Measurements from ENCODE around the gene CDCP1. TPM values are rescaled to one million over a fixed set of nuclear protein-coding genes. Genes with fewer than 3 reads are reported as not detected.

CDCP1 gene
- total RNA-seq, 3 donors from 2014 or later (not counting 1 experiment from before 2014, with no cell fraction given): 0.38 to 0.61 (median 0.48) TPM

- WGBS (ENCODE audit: insufficient coverage): 87% methylated on average over 6 of the region's 6 CpGs
- Mint-ChIP-seq H3K27me3 (ENCODE audit: low read depth in 2 of 2) (no peaks in the 10 kb centered on the region), H3K9me3 (no peaks in the 10 kb centered on the region), H3K27ac (no peak overlapping the region), H3K4me1 (no peaks in the 10 kb centered on the region), H3K36me3 (no peaks in the 10 kb centered on the region), H3K4me3 (no peak overlapping the region)
- no peak overlapping the region for H3K4me3 ChIP-seq (ENCODE audit: low read length)
- TF ChIP-seq, protein P1, sequence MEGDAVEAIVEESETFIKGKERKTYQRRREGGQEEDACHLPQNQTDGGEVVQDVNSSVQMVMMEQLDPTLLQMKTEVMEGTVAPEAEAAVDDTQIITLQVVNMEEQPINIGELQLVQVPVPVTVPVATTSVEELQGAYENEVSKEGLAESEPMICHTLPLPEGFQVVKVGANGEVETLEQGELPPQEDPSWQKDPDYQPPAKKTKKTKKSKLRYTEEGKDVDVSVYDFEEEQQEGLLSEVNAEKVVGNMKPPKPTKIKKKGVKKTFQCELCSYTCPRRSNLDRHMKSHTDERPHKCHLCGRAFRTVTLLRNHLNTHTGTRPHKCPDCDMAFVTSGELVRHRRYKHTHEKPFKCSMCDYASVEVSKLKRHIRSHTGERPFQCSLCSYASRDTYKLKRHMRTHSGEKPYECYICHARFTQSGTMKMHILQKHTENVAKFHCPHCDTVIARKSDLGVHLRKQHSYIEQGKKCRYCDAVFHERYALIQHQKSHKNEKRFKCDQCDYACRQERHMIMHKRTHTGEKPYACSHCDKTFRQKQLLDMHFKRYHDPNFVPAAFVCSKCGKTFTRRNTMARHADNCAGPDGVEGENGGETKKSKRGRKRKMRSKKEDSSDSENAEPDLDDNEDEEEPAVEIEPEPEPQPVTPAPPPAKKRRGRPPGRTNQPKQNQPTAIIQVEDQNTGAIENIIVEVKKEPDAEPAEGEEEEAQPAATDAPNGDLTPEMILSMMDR (IDR thresholded peaks at IDR 0.05): no peak
- H3K4me1 ChIP-seq (ENCODE audit: control insufficient read depth, insufficient read depth, low read length): no peaks in the 10 kb centered on the region
- DNase-seq (no peak), ATAC-seq (no peak)
- no peaks in the 10 kb centered on the region for H3K9me3 ChIP-seq (ENCODE audit: control insufficient read depth, insufficient read depth, low read length)
- intact Hi-C loops (cut with micrococcal nuclease): no loop called here
- H3K27ac ChIP-seq (ENCODE audit: low read length): no peak overlapping the region
- H3K27me3 ChIP-seq (ENCODE audit: control insufficient read depth, insufficient read depth, low read length): no peaks in the 10 kb centered on the region
- H3K36me3 ChIP-seq (ENCODE audit: control insufficient read depth, insufficient read depth, low read length): no peaks in the 10 kb centered on the region
These were observed 33.9 kb upstream of the CDCP1 start for GRCh38 chr3:45180051-45180450.

- no peaks in the 10 kb centered on the region for H3K36me3 ChIP-seq (ENCODE audit: control insufficient read depth, insufficient read depth, low read length)
- 91% methylated on average over 3 of the region's 3 CpGs for WGBS (ENCODE audit: insufficient coverage)
- H3K27me3 ChIP-seq (ENCODE audit: control insufficient read depth, insufficient read depth, low read length): no peaks in the 10 kb centered on the region
- TF ChIP-seq, protein P1 (IDR thresholded peaks at IDR 0.05): no peak
- Mint-ChIP-seq H3K4me3 (no peak overlapping the region), H3K4me1 (no peaks in the 10 kb centered on the region), H3K36me3 (no peaks in the 10 kb centered on the region), H3K27me3 (ENCODE audit: low read depth in 2 of 2) (no peaks in the 10 kb centered on the region), H3K9me3 (no peaks in the 10 kb centered on the region), H3K27ac (no peak overlapping the region)
- H3K4me1 ChIP-seq (ENCODE audit: control insufficient read depth, insufficient read depth, low read length): no peaks in the 10 kb centered on the region
- H3K9me3 ChIP-seq (ENCODE audit: control insufficient read depth, insufficient read depth, low read length): no peaks in the 10 kb centered on the region
- no peak overlapping the region for H3K4me3 ChIP-seq (ENCODE audit: low read length)
- intact Hi-C loops (cut with micrococcal nuclease): no loop called here
- H3K27ac ChIP-seq (ENCODE audit: low read length): no peak overlapping the region
- ATAC-seq (no peak), DNase-seq (no peak)
These were observed 33.0 kb upstream of the CDCP1 start for GRCh38 chr3:45179163-45179562.

DNA sequence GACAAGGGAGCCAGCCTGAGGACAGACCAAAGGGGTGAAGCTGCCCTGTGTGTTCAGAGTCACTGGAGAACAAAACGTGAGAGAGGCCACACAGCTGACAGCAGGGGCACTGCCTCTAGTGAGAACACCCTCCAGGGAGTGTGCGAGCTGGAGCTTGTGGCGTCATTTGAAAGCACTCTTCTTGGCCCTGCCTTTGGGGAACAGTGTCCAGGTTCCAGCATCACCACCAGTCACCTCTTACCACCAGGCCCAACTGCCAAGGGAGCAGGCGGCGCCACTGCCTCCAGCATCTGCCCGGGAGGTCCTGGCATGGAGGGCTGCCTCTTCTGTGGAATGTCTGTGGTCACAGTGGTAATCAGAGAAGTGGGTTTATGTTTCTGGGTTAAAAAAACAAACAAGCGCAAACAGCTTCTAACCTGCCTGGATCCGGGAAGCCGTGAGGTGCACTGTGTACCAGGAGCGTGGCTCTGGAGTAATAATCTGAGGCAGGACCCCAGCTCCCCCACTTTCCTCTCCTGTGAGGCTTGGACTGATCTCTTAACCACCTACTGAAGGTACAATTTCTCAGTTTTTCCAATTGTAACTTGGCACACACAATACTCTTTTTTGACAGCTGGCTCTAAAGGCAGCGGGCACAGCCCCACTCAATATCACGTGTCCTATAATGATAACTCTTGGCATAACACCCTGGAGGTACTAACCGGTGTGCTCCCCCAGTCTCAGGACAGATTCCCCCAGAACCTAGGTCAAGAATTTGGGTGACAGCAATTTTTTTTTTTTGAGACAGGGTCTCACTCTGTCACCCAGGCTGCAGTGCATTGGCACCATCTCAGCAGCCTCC, 32.2 kb upstream of the CDCP1 start:
- H3K4me3 Mint-ChIP-seq: no peak overlapping the region
- no peaks in the 10 kb centered on the region for H3K36me3 ChIP-seq (ENCODE audit: control insufficient read depth, insufficient read depth, low read length)
- ATAC-seq (peak in 1 of 3 donors; percentile 26), DNase-seq (no peak)
- H3K27ac Mint-ChIP-seq: no peak overlapping the region
- H3K27me3 Mint-ChIP-seq (ENCODE audit: low read depth in 2 of 2): no peaks in the 10 kb centered on the region
- no peaks in the 10 kb centered on the region for H3K9me3 Mint-ChIP-seq
- TF ChIP-seq, protein P1 (IDR thresholded peaks at IDR 0.05): no peak
- no peaks in the 10 kb centered on the region for H3K4me1 Mint-ChIP-seq
- intact Hi-C loops (cut with micrococcal nuclease): no loop called here
- no peak overlapping the region for H3K4me3 ChIP-seq (ENCODE audit: low read length)
- H3K27me3 ChIP-seq (ENCODE audit: control insufficient read depth, insufficient read depth, low read length): no peaks in the 10 kb centered on the region
- H3K4me1 ChIP-seq (ENCODE audit: control insufficient read depth, insufficient read depth, low read length): no peaks in the 10 kb centered on the region
- no peaks in the 10 kb centered on the region for H3K9me3 ChIP-seq (ENCODE audit: control insufficient read depth, insufficient read depth, low read length)
- WGBS (ENCODE audit: insufficient coverage): 89% methylated on average over 13 of the region's 13 CpGs
- no peak overlapping the region for H3K27ac ChIP-seq (ENCODE audit: low read length)
- H3K36me3 Mint-ChIP-seq: no peaks in the 10 kb centered on the region

GRCh38 chr3:45176912-45177311, 30.7 kb upstream of the CDCP1 start:
- Histone ChIP-seq H3K4me1 (ENCODE audit: control insufficient read depth, insufficient read depth, low read length) (no peaks in the 10 kb centered on the region), H3K36me3 (ENCODE audit: control insufficient read depth, insufficient read depth, low read length) (no peaks in the 10 kb centered on the region), H3K4me3 (ENCODE audit: low read length) (no peak overlapping the region), H3K27ac (ENCODE audit: low read length) (no peak overlapping the region), H3K27me3 (ENCODE audit: control insufficient read depth, insufficient read depth, low read length) (no peaks in the 10 kb centered on the region), H3K9me3 (ENCODE audit: control insufficient read depth, insufficient read depth, low read length) (no peaks in the 10 kb centered on the region)
- no peaks in the 10 kb centered on the region for H3K36me3 Mint-ChIP-seq
- H3K27me3 Mint-ChIP-seq (ENCODE audit: low read depth in 2 of 2): no peaks in the 10 kb centered on the region
- H3K4me3 Mint-ChIP-seq: no peak overlapping the region
- ATAC-seq (no peak), DNase-seq (no peak)
- H3K9me3 Mint-ChIP-seq: no peaks in the 10 kb centered on the region
- H3K27ac Mint-ChIP-seq: no peak overlapping the region
- no peaks in the 10 kb centered on the region for H3K4me1 Mint-ChIP-seq
- TF ChIP-seq, protein P1 (IDR thresholded peaks at IDR 0.05): no peak
- WGBS (ENCODE audit: insufficient coverage): 90% methylated on average over 4 of the region's 4 CpGs
- intact Hi-C loops (cut with micrococcal nuclease): no loop called here

Data from natural killer cell (primary cell).